SK-N-SH (cell line): ENCODE data around the gene GAS6. TPM values are rescaled to one million over a fixed set of nuclear protein-coding genes. Genes with fewer than 3 reads are reported as not detected.

ENCODE experiments used
- CTCF ChIA-PET: fragments of 300-600, 350-600 bp; formaldehyde crosslinking; extraction: SDS; loops from one replicate; lab custom pipeline; 2021; lab: Yijun Ruan, JAX
- POLR2A ChIA-PET: fragments of 350-600 bp; sonication (Branson Sonifier 250); formaldehyde crosslinking; extraction: SDS; loops from one replicate; lab custom pipeline; 2020; ENCODE audit warnings: antibody characterized with exemption, inconsistent platforms; lab: Yijun Ruan, JAX
- DNase-seq: peaks from one replicate; pipeline ENCODE4 v3.0.0; 2012
- H2AFZ ChIP-seq: fragments of 200-600 bp; sonication (generic); 2 replicates; pipeline ENCODE4 v1.8.1; 2016; ENCODE audit warnings: antibody characterized with exemption, mild to moderate bottlenecking, low read depth
- H3F3A ChIP-seq: fragments of 200-600 bp; sonication (generic); replicated peaks from 2 replicates; pipeline ENCODE3; 2016; ENCODE audit warnings: antibody characterized with exemption, mild to moderate bottlenecking; ENCODE audit not compliant: insufficient read depth
- H3K27ac ChIP-seq, 2 experiments: fragments of 200-500 bp in 1 of 2; fragments of 200-600 bp in 1 of 2; sonication (Bioruptor generic) in 1 of 2; sonication (generic), shearing (Covaris generic) in 1 of 2; 2 replicates each; pipeline versions ENCODE4 v1.5.1 to v1.6.1; 2014 to 2016; ENCODE audit warnings: low read depth in 2 of 2, inconsistent platforms in 1 of 2, low read length in 1 of 2, mild to moderate bottlenecking in 1 of 2, mixed read lengths in 1 of 2
- H3K27me3 ChIP-seq: fragments of 200-600 bp; sonication (generic), shearing (Covaris generic); 2 replicates; pipeline ENCODE4 v1.6.1; 2016; ENCODE audit warnings: mixed run types; ENCODE audit not compliant: insufficient read depth
- H3K36me3 ChIP-seq, 2 experiments: fragments of 200-500 bp in 1 of 2; fragments of 200-600 bp in 1 of 2; sonication (Bioruptor generic) in 1 of 2; sonication (generic) in 1 of 2; replicated peaks in 1 of 2; 2 replicates each; pipeline versions ENCODE3 to v1.5.1; 2014 to 2016; ENCODE audit warnings: low read length in 1 of 2, mild to moderate bottlenecking in 1 of 2; ENCODE audit not compliant: insufficient read depth in 2 of 2, control insufficient read depth in 1 of 2
- H3K4me1 ChIP-seq, 2 experiments: fragments of 200-500 bp in 1 of 2; fragments of 200-600 bp in 1 of 2; sonication (Bioruptor generic) in 1 of 2; sonication (generic), shearing (Covaris generic) in 1 of 2; 2 replicates each; pipeline versions ENCODE4 v1.5.1 to v1.6.1; 2014 to 2016; ENCODE audit warnings: low read depth in 1 of 2, low read length in 1 of 2, mixed run types in 1 of 2; ENCODE audit not compliant: insufficient read depth in 2 of 2, control insufficient read depth in 1 of 2
- H3K4me2 ChIP-seq: fragments of 200-600 bp; sonication (generic), shearing (Covaris generic); 2 replicates; pipeline ENCODE4 v1.6.1; 2017; ENCODE audit warnings: mixed run types
- H3K4me3 ChIP-seq, 2 experiments: fragments of 200-500 bp in 1 of 2; fragments of 200-600 bp in 1 of 2; sonication (Bioruptor generic) in 1 of 2; sonication (generic), shearing (Covaris generic) in 1 of 2; 2 replicates each; pipeline versions ENCODE4 v1.5.1 to v1.8.1; 2014 to 2016; ENCODE audit warnings: low read depth in 2 of 2, inconsistent platforms in 1 of 2, low read length in 1 of 2, mild to moderate bottlenecking in 1 of 2, mixed read lengths in 1 of 2, moderate library complexity in 1 of 2
- H3K79me2 ChIP-seq: fragments of 200-600 bp; sonication (generic); 2 replicates; pipeline ENCODE4 v1.8.1; 2017; ENCODE audit warnings: mild to moderate bottlenecking; ENCODE audit not compliant: insufficient read depth
- H3K9ac ChIP-seq: fragments of 200-600 bp; sonication (generic); 2 replicates; pipeline ENCODE4 v1.6.1; 2017; ENCODE audit warnings: mixed run types
- H3K9me2 ChIP-seq: fragments of 200-600 bp; sonication (generic); 2 replicates; pipeline ENCODE4 v1.6.1; 2017; ENCODE audit warnings: mixed run types
- H3K9me3 ChIP-seq: fragments of 200-600 bp; sonication (generic); 2 replicates; pipeline ENCODE4 v1.6.1; 2017; ENCODE audit warnings: mixed run types, mild to moderate bottlenecking, moderate library complexity
- H4K20me1 ChIP-seq: fragments of 200-600 bp; sonication (generic); 2 replicates; pipeline ENCODE4 v1.6.1; 2017; ENCODE audit warnings: mild to moderate bottlenecking, mixed run types; ENCODE audit not compliant: insufficient read depth
- ELF1 ChIP-seq: IDR thresholded peaks from 2 replicates; pipeline ENCODE4 v1.4.0; 2012
- EZH2phosphoT487 ChIP-seq: fragments of 200-600 bp; sonication (generic); IDR thresholded peaks from 2 replicates; pipeline ENCODE4 v1.6.1; 2017; ENCODE audit warnings: low read depth, mixed run types, mild to moderate bottlenecking, antibody characterized with exemption, moderate library complexity, borderline replicate concordance
- FOSL2 ChIP-seq: IDR thresholded peaks from 2 replicates; pipeline ENCODE4 v1.4.0; 2012; ENCODE audit warnings: low read depth, mild to moderate bottlenecking, moderate library complexity, borderline replicate concordance
- FOXM1 ChIP-seq: IDR thresholded peaks from 2 replicates; pipeline ENCODE4 v1.4.0; 2012; ENCODE audit warnings: low read depth, mild to moderate bottlenecking
- GABPA ChIP-seq: IDR thresholded peaks from 2 replicates; pipeline ENCODE4 v1.4.0; 2012; ENCODE audit warnings: low read depth, mild to moderate bottlenecking
- GATA2 ChIP-seq: sonication (generic); formaldehyde crosslinking; IDR thresholded peaks from 2 replicates; pipeline ENCODE4 v1.5.0; 2020; ENCODE audit warnings: mild to moderate bottlenecking, missing genetic modification reagents
- IRF3 ChIP-seq: fragments of 150-350 bp; IDR thresholded peaks from 2 replicates; pipeline ENCODE4 v1.6.1; 2016; ENCODE audit warnings: mild to moderate bottlenecking, low read depth, low read length
- MAX ChIP-seq: IDR thresholded peaks from 2 replicates; pipeline ENCODE4 v1.4.0; 2012; ENCODE audit warnings: low read depth
- MEF2A ChIP-seq: IDR thresholded peaks from 2 replicates; pipeline ENCODE4 v1.4.0; 2012; ENCODE audit warnings: low read depth, borderline replicate concordance
- NFIC ChIP-seq: IDR thresholded peaks from 2 replicates; pipeline ENCODE4 v1.4.0; 2012; ENCODE audit warnings: borderline replicate concordance
- PBX3 ChIP-seq: IDR thresholded peaks from 2 replicates; pipeline ENCODE4; 2012
- POLR2AphosphoS5 ChIP-seq: IDR thresholded peaks from 2 replicates; pipeline ENCODE4 v1.6.1; 2012; ENCODE audit warnings: low read depth, low read length
- RCOR1 ChIP-seq: fragments of 150-350 bp; IDR thresholded peaks from 2 replicates; pipeline ENCODE4 v1.6.1; 2017; ENCODE audit warnings: antibody characterized with exemption, low read length
- RFX5 ChIP-seq: IDR thresholded peaks from 2 replicates; pipeline ENCODE4 v1.6.1; 2012; ENCODE audit warnings: mild to moderate bottlenecking, improper control_type of control experiment, low read length
- RXRA ChIP-seq: IDR thresholded peaks from 2 replicates; pipeline ENCODE4 v1.4.0; 2012; ENCODE audit warnings: low read depth, mild to moderate bottlenecking, borderline replicate concordance
- SIN3A ChIP-seq: IDR thresholded peaks from 2 replicates; pipeline ENCODE4 v1.6.1; 2012; ENCODE audit warnings: low read depth, mild to moderate bottlenecking, low read length, moderate library complexity, borderline replicate concordance
- SMC3 ChIP-seq: IDR thresholded peaks from 2 replicates; pipeline ENCODE4 v1.6.1; 2012; ENCODE audit warnings: low read depth, low read length, improper control_type of control experiment
- TAF1 ChIP-seq: IDR thresholded peaks from 2 replicates; pipeline ENCODE4 v1.6.1; 2012; ENCODE audit warnings: low read depth, mild to moderate bottlenecking, low read length, moderate library complexity, borderline replicate concordance
- TCF12 ChIP-seq: IDR thresholded peaks from 2 replicates; pipeline ENCODE4 v1.4.0; 2012
- TEAD4 ChIP-seq: IDR thresholded peaks from 2 replicates; pipeline ENCODE4 v1.4.0; 2012; ENCODE audit warnings: mild to moderate bottlenecking, borderline replicate concordance; ENCODE audit not compliant: insufficient read depth
- YY1 ChIP-seq: IDR thresholded peaks from 2 replicates; pipeline ENCODE4 v1.4.0; 2012; ENCODE audit warnings: low read depth, mild to moderate bottlenecking
- WGBS: methylation state at CpG from one replicate; pipeline ENCODE4 v1.1.6; 2017; ENCODE audit warnings: low lambda C conversion rate; 5-methylcytosine and 5-hydroxymethylcytosine counted together
- polyA plus RNA-seq, 3 experiments: library from polyadenylated mRNA; depleted of rRNA; stranded (reverse); fragments of >200 nt; gene quantifications; 2 replicates each; pipeline ENCODE4 v1.2.3, GENCODE V29; 2012
- TF ChIP-seq, protein P1 (sequence below): fragments of 200-600 bp; sonication (generic); IDR thresholded peaks from 2 replicates; pipeline ENCODE4 v1.6.1; 2017; ENCODE audit warnings: antibody characterized with exemption, mild to moderate bottlenecking, moderate library complexity
- TF ChIP-seq, protein P2 (sequence below): IDR thresholded peaks from 2 replicates; pipeline ENCODE4 v1.6.1; 2012; ENCODE audit warnings: mild to moderate bottlenecking, low read depth, low read length, moderate library complexity
- TF ChIP-seq, protein P3 (sequence below): IDR thresholded peaks from 2 replicates; pipeline ENCODE4 v1.4.0; 2012; ENCODE audit warnings: low read depth, borderline replicate concordance

The GAS6 gene
- polyA plus RNA-seq, 1 of the 3 experiments (the other 2 are of a cell fraction): 380 TPM

DNA sequence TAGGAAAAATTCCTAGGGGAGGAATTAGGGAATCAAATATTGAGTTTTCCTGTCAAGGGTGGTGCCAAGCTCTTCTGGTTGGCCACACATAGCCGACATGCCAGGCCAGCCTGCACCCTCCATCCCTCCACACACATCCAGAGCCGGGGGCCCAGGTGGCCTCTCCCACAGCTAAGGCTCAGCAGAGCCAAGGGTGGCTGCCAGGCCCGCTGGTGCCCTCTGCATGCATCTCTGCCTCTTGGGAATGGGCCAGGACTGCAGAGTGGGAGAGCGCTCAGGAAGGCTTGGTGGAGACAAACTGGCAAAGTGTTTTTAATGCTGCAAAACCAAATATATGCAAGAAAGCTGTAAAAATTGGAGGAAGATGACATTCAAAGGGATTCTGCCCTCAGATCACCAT is 42.7 kb upstream of the GAS6 start (continued):
- TF ChIP-seq NFIC (peak; percentile 75), MEF2A (no peak), PBX3 (no peak), TCF12 (peak; percentile 45; the same call in 1 of the 2 replicates), TEAD4 (0 out of 2 replicates have a peak, but pooled peaks have one; percentile 12), RFX5 (no peak), EZH2phosphoT487 (no peak), ELF1 (no peak), RXRA (no peak), FOSL2 (no peak), GATA2 (CRISPR knock-in tag) (no peak), RCOR1 (no peak), IRF3 (no peak), YY1 (no peak), GABPA (no peak), SIN3A (no peak), MAX (0 out of 2 replicates have a peak, but pooled peaks have one; percentile 32)
- TF ChIP-seq, protein P1, sequence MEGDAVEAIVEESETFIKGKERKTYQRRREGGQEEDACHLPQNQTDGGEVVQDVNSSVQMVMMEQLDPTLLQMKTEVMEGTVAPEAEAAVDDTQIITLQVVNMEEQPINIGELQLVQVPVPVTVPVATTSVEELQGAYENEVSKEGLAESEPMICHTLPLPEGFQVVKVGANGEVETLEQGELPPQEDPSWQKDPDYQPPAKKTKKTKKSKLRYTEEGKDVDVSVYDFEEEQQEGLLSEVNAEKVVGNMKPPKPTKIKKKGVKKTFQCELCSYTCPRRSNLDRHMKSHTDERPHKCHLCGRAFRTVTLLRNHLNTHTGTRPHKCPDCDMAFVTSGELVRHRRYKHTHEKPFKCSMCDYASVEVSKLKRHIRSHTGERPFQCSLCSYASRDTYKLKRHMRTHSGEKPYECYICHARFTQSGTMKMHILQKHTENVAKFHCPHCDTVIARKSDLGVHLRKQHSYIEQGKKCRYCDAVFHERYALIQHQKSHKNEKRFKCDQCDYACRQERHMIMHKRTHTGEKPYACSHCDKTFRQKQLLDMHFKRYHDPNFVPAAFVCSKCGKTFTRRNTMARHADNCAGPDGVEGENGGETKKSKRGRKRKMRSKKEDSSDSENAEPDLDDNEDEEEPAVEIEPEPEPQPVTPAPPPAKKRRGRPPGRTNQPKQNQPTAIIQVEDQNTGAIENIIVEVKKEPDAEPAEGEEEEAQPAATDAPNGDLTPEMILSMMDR: no peak

DNA sequence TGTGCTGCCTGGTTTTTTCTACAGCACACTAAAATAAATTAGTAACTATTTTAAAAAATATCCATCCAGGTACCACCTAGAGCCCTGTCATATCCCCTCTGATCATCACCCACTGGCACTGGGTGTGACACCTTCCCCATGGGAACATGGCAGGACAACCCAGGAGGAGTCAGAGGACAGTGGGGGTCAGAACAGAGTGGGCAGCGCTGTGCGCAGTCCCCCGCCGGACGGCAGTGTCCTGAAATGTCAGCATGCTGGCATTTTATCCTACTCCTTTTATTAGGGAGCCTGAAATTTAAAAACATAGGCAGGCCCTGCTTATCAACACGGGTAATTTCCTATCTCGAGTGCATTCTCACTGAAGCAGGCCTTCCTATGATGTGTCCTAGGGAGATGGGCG is 42.1 kb upstream of the GAS6 start:
- Histone ChIP-seq H2AFZ (no peak overlapping the region), H3K27me3 (no peaks in the 10 kb centered on the region), H3K9me3 (peaks cover 2% of the 10 kb centered on the region; the same call in 1 of the 2 replicates), H3K27ac (peak overlapping the region; percentile 57 to 64; a peak in 2 of 4 replicates), H3K4me2 (no peak overlapping the region), H4K20me1 (no peaks in the 10 kb centered on the region), H3K9me2 (no peaks in the 10 kb centered on the region), H3K79me2 (no peaks in the 10 kb centered on the region), H3K9ac (no peak overlapping the region), H3F3A (peaks cover 34% of the 10 kb centered on the region), H3K4me1 (peaks cover 17 to 36% of the 10 kb centered on the region in 2 experiments), H3K36me3 (no peaks in the 10 kb centered on the region), H3K4me3 (no peak overlapping the region)
- CTCF ChIA-PET: interaction anchor here (1.0 kb wide), 1 partner anchor 84 kb away, joined by 3 read pairs; no protein-coding TSS in a partner anchor
- POLR2A ChIA-PET: no interaction called here
- DNase-seq: no peak
- 88% methylated on average over 8 of the region's 8 CpGs for WGBS
- TF ChIP-seq FOXM1 (no peak), TAF1 (no peak), FOSL2 (no peak), POLR2AphosphoS5 (no peak), SMC3 (no peak), NFIC (no peak), RCOR1 (no peak)
- TF ChIP-seq, protein P2, sequence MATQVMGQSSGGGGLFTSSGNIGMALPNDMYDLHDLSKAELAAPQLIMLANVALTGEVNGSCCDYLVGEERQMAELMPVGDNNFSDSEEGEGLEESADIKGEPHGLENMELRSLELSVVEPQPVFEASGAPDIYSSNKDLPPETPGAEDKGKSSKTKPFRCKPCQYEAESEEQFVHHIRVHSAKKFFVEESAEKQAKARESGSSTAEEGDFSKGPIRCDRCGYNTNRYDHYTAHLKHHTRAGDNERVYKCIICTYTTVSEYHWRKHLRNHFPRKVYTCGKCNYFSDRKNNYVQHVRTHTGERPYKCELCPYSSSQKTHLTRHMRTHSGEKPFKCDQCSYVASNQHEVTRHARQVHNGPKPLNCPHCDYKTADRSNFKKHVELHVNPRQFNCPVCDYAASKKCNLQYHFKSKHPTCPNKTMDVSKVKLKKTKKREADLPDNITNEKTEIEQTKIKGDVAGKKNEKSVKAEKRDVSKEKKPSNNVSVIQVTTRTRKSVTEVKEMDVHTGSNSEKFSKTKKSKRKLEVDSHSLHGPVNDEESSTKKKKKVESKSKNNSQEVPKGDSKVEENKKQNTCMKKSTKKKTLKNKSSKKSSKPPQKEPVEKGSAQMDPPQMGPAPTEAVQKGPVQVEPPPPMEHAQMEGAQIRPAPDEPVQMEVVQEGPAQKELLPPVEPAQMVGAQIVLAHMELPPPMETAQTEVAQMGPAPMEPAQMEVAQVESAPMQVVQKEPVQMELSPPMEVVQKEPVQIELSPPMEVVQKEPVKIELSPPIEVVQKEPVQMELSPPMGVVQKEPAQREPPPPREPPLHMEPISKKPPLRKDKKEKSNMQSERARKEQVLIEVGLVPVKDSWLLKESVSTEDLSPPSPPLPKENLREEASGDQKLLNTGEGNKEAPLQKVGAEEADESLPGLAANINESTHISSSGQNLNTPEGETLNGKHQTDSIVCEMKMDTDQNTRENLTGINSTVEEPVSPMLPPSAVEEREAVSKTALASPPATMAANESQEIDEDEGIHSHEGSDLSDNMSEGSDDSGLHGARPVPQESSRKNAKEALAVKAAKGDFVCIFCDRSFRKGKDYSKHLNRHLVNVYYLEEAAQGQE: no peak
- TF ChIP-seq, protein P3, sequence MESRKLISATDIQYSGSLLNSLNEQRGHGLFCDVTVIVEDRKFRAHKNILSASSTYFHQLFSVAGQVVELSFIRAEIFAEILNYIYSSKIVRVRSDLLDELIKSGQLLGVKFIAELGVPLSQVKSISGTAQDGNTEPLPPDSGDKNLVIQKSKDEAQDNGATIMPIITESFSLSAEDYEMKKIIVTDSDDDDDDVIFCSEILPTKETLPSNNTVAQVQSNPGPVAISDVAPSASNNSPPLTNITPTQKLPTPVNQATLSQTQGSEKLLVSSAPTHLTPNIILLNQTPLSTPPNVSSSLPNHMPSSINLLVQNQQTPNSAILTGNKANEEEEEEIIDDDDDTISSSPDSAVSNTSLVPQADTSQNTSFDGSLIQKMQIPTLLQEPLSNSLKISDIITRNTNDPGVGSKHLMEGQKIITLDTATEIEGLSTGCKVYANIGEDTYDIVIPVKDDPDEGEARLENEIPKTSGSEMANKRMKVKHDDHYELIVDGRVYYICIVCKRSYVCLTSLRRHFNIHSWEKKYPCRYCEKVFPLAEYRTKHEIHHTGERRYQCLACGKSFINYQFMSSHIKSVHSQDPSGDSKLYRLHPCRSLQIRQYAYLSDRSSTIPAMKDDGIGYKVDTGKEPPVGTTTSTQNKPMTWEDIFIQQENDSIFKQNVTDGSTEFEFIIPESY: no peak
